GM19324 (cell line): Measurements from ENCODE around the gene GRK5.

Source experiments
- ATAC-seq: cut with Tn5 transposase; IDR thresholded peaks from one replicate; pipeline ENCODE4 v1.9.1; 2021; ENCODE audit warnings: mild to moderate bottlenecking, moderate library complexity; ENCODE audit not compliant: unreplicated experiment, low FRiP score

GRK5 gene

DNA sequence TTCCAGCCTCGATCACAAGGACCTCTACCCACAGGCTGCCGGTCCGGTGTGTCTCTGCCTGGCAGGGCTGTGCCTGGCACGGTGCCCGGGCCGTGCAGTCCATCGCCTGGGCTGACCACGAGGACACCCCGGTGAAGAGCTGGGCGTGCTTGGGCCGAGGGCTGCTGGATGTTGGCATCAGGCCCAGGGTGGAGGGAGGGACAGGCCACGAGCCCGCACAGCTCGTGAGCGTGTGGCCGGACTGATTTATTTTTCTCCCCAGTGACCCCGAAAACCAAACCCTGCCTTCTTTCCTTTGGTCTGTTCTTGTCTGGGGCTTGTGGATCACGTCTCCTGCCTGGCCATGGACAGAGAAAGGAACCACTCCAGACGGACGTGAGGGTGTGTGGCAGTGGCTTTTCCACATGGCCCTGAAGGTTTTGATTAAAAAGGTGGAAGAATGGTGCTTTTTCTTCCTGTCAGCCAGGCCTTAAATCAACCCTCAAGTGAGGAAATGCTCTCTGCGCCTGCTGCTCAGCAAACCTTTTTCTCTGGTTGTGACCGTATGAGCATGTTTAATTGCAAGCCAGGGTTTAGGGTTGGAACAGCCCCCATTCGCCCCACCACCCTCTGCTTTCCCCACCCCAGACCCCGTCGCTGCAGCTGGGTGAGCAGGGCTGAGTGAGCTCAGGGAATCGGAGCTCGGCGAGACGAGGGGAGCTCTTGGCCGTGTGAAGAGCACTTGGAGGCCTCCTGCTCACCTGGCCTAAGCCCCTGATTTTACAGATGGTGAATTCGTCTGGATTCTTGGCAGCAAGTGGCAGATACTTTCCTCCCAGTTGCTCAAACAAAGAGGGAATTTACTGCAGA, 205.1 kb downstream of the GRK5 start:
- no peak for ATAC-seq

DNA sequence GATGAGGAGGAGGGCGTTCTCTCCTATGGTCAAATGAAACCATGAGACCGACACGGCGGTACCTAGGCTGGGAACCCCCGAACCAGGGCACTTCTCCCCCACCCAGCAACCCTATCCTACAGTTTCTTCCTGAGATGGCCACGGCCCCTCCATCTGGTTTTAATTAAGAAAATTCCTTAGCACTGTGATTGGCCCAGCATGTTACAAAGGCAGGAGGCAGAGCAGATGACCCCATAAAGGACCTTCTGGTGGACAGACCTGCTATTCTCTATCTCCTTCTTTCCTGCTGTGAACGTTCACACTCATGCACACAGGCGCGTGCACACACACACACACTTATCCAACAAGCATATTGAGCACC, 205.7 kb downstream of the GRK5 start:
- no peak for ATAC-seq

DNA sequence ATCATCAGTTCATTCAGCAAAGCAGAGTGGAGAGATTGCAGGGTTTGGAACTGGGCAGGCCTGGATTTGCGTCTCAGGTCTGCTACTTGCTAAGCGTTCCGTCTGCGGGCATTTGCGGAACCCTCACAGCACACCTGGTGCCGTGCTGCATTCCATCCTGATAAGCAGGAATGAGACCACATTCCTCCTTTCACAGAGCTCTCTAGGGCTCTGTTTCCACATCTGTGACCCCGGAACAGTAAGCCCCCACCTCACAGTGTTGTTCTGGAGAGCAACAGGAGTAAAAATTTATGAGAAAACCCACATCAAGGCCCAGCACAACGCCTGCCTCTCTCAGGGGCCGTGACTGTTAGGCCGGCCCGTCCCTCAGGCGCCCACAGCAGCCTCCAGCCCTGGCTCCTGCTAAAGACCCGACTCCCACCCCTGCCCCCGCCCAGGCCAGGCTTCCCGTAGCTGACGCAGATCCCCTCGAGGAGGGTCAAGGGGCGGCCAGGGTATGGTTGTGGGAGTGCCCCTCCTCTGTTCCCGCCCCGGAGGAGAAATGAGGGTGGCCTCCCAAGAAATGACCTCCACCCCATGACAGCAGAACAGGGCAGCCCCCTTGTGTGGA, 206.2 kb downstream of the GRK5 start:
- no peak for ATAC-seq

DNA sequence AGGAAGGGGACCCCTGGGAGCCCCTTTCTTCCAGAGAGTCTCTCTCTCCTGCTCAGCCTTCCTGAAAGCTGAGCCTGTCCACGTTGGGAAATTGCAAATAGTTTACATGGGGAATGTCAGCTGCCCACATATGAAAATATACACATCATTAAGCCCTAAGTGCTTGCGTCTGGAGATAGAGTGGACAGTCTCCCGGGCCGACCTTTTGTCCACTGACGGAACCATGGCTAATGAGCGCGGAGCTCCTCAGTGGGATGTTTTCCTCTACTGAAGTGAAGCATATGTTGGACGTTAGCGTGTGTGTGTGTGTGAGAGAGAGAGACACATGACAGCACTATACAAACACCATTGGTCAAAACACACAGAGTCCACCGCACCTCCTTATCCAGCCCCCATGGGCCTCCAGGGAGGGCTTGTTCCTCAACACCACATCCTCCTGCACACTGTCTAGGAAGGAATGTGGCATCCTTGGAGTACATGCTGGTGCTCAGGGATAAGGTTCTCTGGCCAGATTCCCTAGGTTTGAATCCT, 206.8 kb downstream of the GRK5 start:
- ATAC-seq, result no peak

DNA sequence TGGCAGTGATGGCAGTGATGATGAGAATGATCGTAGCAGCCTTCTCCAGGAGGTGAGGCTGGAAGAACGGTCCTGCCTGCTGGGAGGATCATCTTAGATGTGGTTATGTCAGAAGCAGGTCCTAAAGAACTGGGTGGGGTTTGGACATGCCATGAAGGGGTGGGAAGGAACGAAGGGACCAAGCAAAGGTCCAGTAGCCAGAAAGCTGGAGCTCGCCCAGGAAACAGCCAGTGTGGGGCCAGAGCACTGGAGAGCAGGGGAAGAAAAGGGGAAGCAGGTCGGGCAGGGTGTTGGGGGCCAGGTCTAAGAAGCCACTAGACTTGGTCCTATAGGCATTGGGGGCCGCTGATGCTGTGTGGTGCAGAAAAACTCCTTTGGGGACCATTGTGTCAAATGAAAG, 207.8 kb downstream of the GRK5 start:
- ATAC-seq, result no peak

DNA sequence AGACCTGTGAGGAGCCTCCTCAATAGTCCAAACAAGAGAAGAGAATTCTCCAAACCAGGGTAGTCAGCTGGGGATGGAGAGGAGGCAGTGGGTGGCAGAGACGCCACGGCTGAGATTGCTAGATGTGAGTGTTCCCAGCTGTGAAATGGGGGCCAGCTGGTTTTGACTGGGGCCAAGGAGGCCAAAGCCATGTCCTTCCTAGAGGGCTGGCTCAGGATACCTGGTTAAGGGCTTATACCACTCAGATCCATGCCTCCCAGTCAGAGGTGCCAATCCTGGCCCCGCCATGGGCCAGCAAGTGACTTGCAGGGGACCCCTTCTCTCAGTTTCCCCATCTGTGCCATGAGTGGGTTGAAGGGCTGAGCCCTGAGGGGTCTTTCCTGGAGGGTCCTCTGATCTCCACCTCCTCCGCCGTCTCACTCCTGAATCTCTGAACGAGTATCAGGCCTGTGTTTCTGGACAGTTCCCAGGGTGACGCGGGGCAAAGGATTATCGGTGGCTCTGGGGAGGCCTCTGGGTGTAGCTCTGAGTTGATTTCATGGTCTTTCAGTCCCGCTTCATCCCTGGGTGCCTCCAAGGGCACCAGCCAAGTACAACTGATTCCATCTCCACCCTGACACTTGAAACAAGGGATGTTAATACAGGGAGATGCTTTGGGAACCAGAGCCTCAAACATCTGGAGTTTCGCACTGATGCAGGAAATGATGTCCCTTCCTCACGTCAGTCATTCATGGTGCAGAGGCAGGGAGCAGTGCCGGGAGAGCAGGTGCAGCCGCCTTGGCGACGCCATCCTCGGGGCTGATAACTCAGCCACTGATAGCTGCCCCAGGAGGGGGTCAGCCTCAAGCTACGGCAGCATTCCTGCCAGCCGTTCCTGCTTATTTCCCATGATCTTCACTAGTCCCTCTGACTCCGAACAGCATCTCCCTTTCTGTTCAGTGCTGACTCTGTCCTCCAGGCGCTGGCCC, 208.4 kb downstream of the GRK5 start:
- no peak for ATAC-seq

DNA sequence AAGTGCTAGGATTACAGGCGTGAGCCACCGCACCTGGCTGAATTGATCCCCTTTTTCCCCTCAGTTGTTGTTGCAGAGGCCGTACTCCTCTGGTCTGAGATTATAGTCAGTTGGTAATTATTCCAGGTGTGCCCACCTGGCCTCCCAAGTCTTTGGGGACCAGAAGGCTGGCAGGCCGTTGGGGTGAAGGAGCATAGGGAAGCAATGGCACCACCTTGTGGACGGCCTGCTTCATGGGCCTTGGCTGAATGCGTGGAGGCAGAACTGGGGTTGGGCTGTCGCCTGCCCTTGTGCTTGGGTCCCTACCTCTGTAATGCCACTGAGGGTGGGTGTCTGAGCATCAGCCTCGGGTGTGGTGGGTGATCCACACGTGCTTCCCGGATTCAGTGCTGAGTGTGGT, 209.5 kb downstream of the GRK5 start:
- ATAC-seq, result no peak

DNA sequence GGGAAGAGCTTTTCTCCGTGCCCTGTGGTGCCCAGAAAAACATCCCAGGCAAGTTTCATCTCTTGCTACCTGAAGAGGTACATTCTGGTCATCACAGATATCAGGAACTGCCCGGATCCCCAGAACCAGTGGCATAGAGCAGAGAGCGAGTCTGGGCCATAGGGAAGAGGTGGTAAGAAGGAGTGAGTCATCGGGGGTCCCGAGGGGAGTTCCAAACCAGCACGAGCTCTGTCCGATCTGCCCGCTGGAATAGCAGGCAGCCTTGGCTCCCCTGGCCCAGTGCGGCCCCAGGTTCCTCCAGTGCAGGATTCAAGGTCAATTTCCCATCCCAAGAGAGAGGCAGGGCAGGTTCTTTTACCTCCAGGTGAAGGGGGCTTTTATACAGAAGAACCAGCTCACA, 210.5 kb downstream of the GRK5 start:
- ATAC-seq, result no peak

DNA sequence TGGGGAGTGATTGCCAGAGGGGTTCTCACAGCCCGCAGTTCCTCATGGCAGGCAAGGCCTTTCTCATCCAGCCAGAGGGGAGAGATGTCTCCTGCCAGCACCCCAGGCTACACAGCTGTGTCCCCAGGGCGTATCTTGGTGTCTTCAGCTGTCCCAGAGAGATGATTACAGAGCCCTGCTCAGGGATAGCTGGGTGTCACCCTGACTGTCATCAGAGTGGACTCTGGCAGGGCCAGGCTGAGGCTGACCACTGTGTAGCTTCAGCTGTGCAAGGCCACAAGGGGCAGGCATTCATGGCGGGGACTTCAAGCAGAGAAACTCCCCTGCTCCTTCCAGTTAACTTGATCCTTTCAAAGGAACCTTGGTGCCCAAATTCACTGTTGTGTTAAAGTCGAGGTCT, 211.0 kb downstream of the GRK5 start:
- ATAC-seq, result no peak

DNA sequence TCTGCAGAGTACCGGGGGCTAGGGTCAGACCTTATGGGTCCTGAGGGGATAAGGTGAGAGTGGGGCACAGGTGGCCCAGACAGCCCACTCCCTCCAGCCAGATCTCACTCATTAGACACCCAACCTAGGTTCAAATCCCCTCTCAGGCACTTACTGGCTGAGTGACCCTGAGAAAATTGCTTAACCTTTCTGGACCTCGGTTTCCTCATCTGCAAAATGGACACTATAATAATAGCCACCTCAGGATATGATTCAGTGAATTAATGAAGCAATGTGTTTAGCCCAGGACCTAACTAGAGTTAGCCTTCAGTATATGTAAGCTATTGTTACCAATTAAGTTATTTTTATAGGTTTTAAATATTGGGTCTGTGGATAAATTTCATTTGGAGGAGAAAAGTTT, 212.6 kb downstream of the GRK5 start:
- ATAC-seq, result no peak

DNA sequence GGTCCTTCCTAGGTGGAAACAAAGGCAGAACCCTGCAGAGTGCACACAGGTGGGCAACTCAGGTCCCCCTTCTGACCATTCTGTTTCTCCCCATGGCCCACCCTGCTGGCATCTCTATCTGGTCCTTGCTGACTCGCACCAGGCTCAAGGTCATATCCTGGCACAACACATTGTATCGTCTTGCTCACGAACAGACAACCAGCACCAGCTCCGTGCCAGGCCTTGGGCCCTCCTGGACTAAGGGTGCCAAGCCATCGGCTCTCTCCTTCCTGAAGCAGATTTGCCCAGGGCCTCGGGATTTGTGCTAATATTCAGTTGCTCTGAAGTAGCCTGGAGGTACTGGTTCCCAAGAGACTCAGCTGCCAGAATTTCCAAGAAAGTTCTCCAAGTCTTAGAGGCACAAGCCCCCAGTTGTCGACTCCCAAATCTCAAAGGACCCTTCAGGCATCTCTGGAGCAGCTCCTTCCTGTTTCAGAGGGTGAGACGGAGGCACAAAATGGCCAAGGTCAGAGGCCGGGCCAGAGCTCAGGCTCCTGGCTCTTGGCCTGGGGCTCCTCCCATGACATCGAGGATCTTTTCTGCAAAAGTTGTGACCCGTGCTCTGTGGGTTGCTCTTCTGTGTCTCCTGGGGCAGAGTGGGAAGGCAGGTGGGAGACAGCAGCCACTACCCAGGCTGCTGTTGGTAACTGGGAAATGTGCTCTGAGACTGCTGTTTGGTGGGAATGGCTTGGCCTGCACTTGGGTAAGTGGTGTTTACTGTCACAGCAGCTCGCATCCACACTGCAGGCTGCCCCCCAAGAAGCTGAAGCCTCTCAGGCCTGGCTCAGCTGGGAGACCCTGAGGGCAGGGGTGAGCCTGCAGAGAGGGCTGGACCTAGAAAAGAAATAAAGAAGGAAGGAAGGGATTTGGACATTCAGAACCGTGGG, 213.8 kb downstream of the GRK5 start:
- ATAC-seq, result no peak

DNA sequence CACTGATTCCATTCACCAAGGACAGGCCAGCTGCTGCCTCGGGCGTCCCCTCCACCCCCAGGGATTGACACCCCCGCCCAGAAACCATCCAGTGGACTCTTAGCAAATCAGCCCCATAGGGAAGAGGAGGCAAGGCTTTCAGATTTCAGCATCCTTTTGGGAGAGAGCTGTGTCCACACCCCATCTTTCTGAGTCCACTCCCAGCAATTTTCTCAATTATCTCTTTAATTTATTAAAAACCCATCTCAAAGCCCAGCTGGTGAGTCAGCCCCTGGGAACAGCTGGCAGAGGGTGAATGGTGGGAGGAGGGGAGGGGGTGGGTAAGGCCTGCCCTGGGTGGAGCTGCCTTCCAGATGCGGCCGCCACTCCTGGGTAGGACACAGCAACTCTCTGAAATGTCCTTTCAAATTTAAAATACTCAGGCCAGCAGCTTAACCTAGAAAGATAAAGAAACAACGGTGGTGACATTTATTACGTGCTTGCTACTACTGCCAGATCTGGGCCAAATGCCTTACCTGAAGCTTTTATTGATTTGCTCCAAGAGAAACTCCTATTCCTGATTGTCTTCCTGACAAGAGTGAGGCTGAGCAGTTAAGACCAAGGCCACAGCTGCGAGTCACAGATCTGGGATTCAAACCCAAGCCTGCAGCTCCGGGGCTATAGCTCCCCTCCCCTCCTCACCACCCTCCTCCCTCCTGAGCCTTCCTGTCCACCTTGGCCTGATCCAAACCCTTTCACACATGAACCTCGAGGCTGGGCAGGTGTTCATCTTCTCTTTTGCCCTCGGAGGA, 214.7 kb downstream of the GRK5 start:
- no peak for ATAC-seq

DNA sequence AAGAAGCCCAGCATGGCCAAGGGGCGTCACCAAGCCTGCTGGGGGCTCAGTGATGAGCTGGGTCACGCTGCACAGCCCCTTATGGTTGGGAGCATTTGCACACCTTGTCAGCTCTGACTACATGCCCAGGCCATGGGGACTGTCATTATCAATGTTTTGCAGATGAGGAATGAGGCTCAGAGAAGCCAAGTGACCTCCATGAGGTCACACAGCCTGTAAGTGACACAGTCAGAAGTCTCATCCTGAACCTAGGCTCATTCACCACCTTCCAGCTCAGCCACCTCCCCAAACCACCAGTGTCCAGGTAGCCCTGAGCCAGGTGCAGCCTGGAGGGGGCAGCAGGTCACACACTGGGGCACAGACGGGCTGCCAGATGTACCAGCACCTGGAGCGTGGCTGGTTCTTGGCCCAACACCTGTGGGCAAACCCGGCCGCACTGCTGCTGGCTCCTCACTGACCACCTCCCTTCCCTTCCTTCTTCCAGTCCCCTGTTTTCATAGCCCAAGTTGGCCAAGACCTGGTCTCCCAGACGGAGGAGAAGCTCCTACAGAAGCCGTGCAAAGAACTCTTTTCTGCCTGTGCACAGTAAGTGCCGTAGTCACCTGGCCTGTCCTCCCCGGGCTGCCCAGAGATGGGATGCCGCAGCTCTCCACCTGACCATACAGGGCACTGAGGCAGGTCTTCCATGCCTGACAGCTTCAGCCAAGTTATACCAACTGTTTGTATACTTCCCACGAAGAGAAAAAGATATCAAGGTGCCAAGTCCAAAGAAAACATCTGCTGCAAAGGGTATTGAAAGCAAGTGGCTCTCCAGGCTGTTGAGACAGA, 215.5 kb downstream of the GRK5 start:
- no peak for ATAC-seq

DNA sequence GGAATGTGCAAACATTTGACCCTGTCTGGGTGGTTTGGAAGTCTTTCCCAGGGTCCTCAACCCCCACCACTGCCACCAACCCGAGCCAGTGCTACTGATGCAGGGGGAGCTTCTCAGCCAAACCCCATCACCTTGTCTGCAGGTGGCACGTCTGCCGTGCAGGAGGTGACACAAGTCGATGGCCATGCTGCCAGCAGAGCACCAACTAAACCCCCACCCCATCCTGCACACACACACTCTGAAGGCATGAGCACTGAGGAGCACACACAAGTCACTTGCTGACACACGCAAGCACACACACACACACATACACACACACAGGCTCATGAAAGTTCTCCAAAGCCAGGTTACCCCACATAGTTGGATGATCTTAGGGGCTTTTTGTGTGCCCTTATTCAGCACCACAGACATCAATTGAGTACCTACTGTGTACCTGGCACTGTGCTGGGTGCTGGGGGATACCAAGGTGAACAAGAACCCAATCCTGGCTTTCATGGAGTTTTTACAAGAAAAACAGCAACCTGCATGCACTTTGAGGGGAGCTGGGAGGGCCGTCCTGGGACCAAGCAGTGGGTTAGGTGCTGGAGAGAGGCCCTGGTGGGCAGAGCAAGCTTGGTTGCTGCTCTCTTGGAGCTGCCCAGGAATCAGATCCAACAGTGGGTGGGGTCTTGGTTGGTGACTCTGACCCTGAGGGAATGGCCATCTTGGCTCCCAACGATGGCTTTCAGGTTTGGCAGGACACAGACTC, 216.3 kb downstream of the GRK5 start:
- ATAC-seq, result no peak

DNA sequence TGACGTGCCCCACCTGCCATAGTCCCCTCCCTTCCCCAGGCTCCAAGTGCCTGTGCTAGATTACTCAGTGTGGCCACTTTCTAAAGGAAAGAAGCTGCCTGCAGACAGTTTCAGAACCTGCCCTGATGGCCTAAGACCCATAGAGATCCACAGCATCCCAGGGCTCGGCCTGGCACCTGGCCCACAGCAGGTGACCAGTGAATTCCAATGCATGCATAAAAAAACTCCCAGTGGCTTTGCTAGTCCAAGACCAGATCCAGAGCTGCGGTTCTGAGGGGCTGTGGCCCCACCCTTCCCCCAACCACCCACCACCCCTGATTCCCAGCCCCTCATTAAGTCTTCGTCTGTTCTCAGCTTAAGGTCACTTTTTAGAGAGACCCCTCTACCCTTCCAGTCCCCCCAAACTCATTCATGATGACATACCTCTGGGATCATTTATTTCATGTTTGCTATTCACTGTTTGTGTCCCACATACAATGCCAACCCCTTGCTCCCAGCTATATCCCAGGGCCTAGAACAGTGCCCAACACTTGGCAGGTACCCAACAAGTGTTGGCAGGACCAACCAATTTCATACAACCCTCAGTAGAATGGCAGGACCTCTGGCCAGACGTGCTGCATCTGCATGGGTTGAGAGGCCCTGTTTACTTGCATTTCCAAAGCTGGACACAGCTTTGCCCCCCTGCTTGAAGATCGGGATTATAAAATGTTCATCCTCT, 217.0 kb downstream of the GRK5 start:
- ATAC-seq, result no peak

DNA sequence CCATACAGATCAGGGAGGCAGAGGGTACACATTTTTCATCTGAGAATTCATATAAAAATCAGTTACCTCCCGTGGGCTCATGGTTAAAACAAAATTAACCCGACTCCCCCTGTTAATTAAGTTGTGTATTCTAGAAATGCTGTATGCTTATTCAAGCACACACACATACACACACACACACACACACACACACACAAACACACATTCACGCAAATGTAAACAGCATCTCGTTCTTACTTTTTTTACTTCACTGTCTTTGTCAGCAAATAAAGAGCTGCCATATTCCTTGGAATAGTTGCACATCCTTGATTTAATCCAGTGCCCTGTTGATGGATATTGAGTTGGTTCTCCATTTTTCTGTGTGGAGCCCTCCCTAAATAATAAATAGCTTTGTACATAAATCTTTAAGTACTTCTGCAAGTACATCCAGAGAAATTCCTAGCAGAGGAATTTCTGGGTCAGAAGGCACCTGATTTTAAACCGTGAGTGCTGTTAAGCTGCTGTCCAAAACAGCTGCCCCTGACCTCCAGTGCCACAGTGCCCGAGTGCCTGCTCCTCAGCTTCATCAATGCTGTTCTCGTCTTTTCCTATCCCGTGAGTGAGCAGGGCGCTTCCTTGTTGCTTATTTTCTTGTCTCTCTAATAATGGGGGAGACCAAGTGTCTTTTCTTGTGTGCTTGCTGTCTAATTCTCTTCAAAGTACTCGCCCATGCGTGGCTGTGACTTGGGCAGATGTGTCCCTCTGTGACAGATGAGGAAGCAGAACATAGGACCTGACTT, 217.9 kb downstream of the GRK5 start:
- ATAC-seq, result no peak
